Mucosa of rectum (tissue), 2 donors: ENCODE measurements around the gene ACTMAP.

Source experiments
- H3K27ac ChIP-seq, 2 donors: one replicate each; pipeline ENCODE4 v1.7.0; 2013; ENCODE audit warnings: inconsistent platforms in 2 of 2, low read depth in 2 of 2, low read length in 2 of 2
- H3K27me3 ChIP-seq, 2 donors: one replicate each; pipeline ENCODE4 v1.7.0; 2013; ENCODE audit warnings: low read length in 2 of 2; ENCODE audit not compliant: control insufficient read depth in 2 of 2, insufficient read depth in 2 of 2
- H3K36me3 ChIP-seq, 2 donors: one replicate each; pipeline ENCODE4 v1.7.0; 2013; ENCODE audit warnings: low read length in 2 of 2; ENCODE audit not compliant: control insufficient read depth in 2 of 2, insufficient read depth in 2 of 2
- H3K4me1 ChIP-seq, 2 donors: one replicate each; pipeline ENCODE4 v1.7.0; 2013; ENCODE audit warnings: low read length in 2 of 2, mild to moderate bottlenecking in 1 of 2; ENCODE audit not compliant: control insufficient read depth in 2 of 2, insufficient read depth in 2 of 2
- H3K4me3 ChIP-seq, 2 donors: one replicate each; pipeline ENCODE4 v1.7.0; 2013; ENCODE audit warnings: low read length in 2 of 2
- H3K9ac ChIP-seq, 2 donors: one replicate each; pipeline ENCODE4 v1.7.0; 2013; ENCODE audit warnings: low read length in 2 of 2, low read depth in 1 of 2, mild to moderate bottlenecking in 1 of 2
- H3K9me3 ChIP-seq, 2 donors: one replicate each; pipeline ENCODE4 v1.7.0; 2013; ENCODE audit warnings: low read length in 2 of 2; ENCODE audit not compliant: control insufficient read depth in 2 of 2
- donor health status: healthy.
- donor health status: Normal muscosa, but diverticular disease.

ACTMAP gene

DNA sequence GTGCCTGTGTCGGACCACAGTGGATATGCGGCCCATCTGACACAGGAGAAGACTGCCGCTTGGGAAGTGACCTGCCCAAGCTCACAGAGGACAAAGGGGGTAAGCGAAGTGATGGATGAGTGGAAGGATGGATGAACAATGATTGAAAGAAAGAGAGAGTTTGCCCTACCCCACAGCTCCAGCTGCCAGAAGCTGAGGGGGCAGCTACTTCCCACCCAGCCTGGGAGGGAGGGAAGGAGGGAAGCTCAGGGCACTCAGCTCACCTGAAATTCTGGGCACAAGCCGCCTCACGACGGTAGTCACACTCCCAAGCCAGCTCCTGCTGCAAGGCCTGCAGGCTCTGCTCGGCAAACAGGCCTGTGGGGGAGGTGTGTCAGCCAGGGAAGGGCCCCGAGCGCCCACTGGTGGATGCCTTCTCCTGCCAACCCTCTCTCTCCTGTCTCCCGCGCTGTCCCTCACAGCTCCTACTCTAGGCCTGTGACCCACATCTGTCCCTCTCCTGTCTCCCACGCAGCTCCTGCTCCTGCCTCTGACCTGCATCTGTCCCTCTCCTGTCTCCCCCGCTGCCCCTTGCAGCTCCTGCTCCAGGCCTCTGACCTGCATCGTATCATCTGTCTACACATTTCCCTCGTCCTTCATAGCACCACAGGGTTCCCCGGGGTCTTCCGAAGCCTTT is 47.8 kb downstream of the ACTMAP start:
- Histone ChIP-seq H3K9ac (peak overlapping the region in 1 of 2 donors; percentile 6), H3K4me3 (no peak overlapping the region), H3K9me3 (no peaks in the 10 kb centered on the region), H3K4me1 (no peaks in the 10 kb centered on the region), H3K27me3 (no peaks in the 10 kb centered on the region), H3K36me3 (peaks cover 40 to 49% of the 10 kb centered on the region in 2 donors), H3K27ac (no peak overlapping the region)

GRCh38 chr19:40701758-40702157 is 48.5 kb downstream of the ACTMAP start:
- no peaks in the 10 kb centered on the region for H3K4me1 ChIP-seq
- H3K27ac ChIP-seq: no peak overlapping the region
- H3K27me3 ChIP-seq: no peaks in the 10 kb centered on the region
- no peak overlapping the region for H3K4me3 ChIP-seq
- H3K9ac ChIP-seq: no peak overlapping the region
- H3K36me3 ChIP-seq: peaks cover 40 to 49% of the 10 kb centered on the region in 2 donors
- no peaks in the 10 kb centered on the region for H3K9me3 ChIP-seq

- H3K9me3 ChIP-seq: no peaks in the 10 kb centered on the region
- H3K27ac ChIP-seq: no peak overlapping the region
- no peaks in the 10 kb centered on the region for H3K27me3 ChIP-seq
- H3K4me1 ChIP-seq: no peaks in the 10 kb centered on the region
- H3K9ac ChIP-seq: no peak overlapping the region
- H3K36me3 ChIP-seq: peaks cover 38 to 42% of the 10 kb centered on the region in 2 donors
- no peak overlapping the region for H3K4me3 ChIP-seq
These were observed 50.2 kb downstream of the ACTMAP start for GRCh38 chr19:40700083-40700482.

GRCh38 chr19:40697007-40697406 is 53.3 kb downstream of the ACTMAP start:
- H3K9ac ChIP-seq: no peak overlapping the region
- no peaks in the 10 kb centered on the region for H3K27me3 ChIP-seq
- H3K9me3 ChIP-seq: no peaks in the 10 kb centered on the region
- H3K27ac ChIP-seq: no peak overlapping the region
- H3K4me3 ChIP-seq: no peak overlapping the region
- no peaks in the 10 kb centered on the region for H3K4me1 ChIP-seq
- H3K36me3 ChIP-seq: peaks cover 25 to 26% of the 10 kb centered on the region in 2 donors

DNA sequence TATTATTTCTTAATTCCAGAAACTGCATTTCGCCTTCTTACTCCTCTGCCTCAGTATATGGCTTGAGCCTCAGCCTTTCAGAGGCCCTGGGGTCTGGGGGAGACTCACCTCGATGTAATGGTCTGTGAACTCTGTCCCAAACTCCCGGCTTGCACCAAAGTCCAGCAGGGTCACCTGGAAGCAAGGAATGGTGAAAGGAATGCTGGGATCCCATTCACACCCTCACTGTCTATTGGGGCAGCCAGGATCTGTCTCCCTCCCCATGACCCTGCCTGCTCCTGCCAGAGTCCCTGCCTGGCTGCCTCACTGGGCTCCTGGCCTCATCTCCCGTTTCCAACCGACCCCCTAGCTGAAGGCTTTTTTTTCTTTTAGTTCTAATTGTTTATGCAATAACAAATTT is 54.4 kb downstream of the ACTMAP start:
- H3K4me3 ChIP-seq: no peak overlapping the region

DNA sequence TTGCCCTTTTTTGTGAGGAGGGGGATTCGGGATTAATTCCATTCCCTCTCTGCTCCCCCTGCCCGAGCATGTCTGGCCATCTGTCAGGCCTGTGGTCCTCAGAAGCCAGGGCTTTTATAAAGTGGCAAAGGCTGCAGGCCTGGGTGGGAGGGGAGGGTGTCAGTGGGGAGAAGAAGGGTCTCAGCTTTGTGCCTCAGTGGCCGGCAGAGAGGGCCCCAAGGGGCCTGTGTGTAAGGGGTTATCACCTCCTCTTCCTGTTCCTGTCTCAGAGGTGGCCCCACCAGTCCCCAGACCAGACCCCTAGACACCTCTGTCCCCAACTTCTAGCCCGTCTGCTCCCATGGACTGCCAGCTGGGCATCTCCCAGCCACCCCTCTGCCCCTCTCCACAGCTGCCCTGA is 56.4 kb downstream of the ACTMAP start:
- peaks cover 13 to 14% of the 10 kb centered on the region in 2 donors for H3K36me3 ChIP-seq

More for the DNA sequence above, 54.4 kb downstream of the ACTMAP start:
- peaks cover 3 to 5% of the 10 kb centered on the region in 2 donors for H3K4me1 ChIP-seq
- no peaks in the 10 kb centered on the region for H3K9me3 ChIP-seq
- H3K27ac ChIP-seq: no peak overlapping the region
- peaks cover 19% of the 10 kb centered on the region in 2 donors for H3K36me3 ChIP-seq
- no peak overlapping the region for H3K9ac ChIP-seq
- no peaks in the 10 kb centered on the region for H3K27me3 ChIP-seq

GRCh38 chr19:40693150-40693788 is 57.0 kb downstream of the ACTMAP start:
- Histone ChIP-seq H3K4me3 (no peak overlapping the region), H3K9me3 (no peaks in the 10 kb centered on the region), H3K4me1 (peaks cover 9 to 20% of the 10 kb centered on the region in 2 donors), H3K9ac (no peak overlapping the region), H3K27ac (no peak overlapping the region), H3K27me3 (no peaks in the 10 kb centered on the region), H3K36me3 (peaks cover 13 to 14% of the 10 kb centered on the region in 2 donors)

More for the DNA sequence above, 56.4 kb downstream of the ACTMAP start:
- Histone ChIP-seq H3K4me1 (peaks cover 7 to 14% of the 10 kb centered on the region in 2 donors), H3K27ac (no peak overlapping the region), H3K27me3 (no peaks in the 10 kb centered on the region), H3K4me3 (no peak overlapping the region), H3K9ac (no peak overlapping the region), H3K9me3 (no peaks in the 10 kb centered on the region)

- Histone ChIP-seq H3K27ac (no peak overlapping the region), H3K9ac (no peak overlapping the region), H3K36me3 (peaks cover 13 to 18% of the 10 kb centered on the region in 2 donors), H3K4me3 (no peak overlapping the region), H3K9me3 (no peaks in the 10 kb centered on the region), H3K4me1 (peaks cover 19 to 30% of the 10 kb centered on the region in 2 donors), H3K27me3 (no peaks in the 10 kb centered on the region)
These were observed 58.1 kb downstream of the ACTMAP start for GRCh38 chr19:40692212-40692551.

DNA sequence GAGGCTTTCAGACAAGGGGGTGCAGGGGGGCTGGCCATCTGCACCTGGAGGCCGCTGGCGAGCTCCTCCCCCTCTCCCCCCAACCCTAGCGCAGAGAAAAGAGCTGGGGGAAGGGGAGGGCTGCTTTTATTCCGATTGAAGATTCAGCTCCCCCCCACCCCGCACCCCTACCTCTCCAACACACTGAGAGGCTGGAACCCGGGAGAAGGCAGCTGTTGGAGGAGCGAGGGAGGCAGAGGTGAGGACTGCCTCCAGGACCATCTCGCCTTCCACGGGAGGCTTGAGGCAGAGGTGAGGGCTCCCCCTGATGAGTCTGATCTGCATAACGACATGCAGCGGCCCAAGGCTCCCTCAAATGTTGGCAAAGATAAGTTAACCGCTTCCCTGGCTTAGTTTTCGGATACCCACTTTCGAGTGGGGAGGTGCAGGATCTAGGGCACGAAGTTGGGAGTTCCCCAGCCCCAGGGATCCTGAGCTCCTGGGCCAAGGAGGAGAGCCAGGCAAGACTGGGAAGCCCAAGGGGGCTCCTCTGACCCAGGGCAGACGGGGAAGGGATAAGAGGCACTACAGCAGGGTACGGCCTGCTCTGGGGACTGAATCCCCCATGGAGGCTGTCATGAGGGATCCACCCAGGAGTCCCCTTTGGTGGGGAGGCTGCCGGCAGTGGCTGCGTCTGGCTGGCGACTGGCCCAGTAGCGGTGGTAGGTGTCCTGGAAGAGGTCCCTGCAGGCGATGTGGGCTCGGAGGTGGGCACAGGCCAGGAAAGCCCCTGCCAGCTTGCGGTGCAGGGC is 58.7 kb downstream of the ACTMAP start:
- Histone ChIP-seq H3K4me1 (peaks cover 20 to 32% of the 10 kb centered on the region in 2 donors), H3K9me3 (no peaks in the 10 kb centered on the region), H3K9ac (peak overlapping the region in 1 of 2 donors; percentile 72), H3K4me3 (no peak overlapping the region), H3K27me3 (no peaks in the 10 kb centered on the region), H3K36me3 (peaks cover 13 to 18% of the 10 kb centered on the region in 2 donors), H3K27ac (peak overlapping the region; percentile 63 to 79)
